ENCODE data around the gene SPATC1L.

- TF ChIP-seq GATA2 (IDR thresholded peaks at IDR 0.05; ENCODE audit: low read depth, low read length): no peak
- no peak for TF ChIP-seq GATA3 (IDR thresholded peaks at IDR 0.05; ENCODE audit: low read depth, low read length)
These were observed 44.2 kb upstream of the SPATC1L start, which contains the start of gene LSS for GRCh38 chr21:46228345-46229051.
